ENCODE measurements around the gene PFN4.
A peak's percentile ranks its signal among the peaks of the same experiment; 100 is the strongest.
"Not testable (repeated sequence)": the region's sequence is repeated elsewhere in the genome, so short reads cannot be mapped to it uniquely, and the experiment has no call there.

Gene PFN4

GRCh38 chr2:24115057-24115456 lies 8.1 kb downstream of the PFN4 start:
- no peak for DNase-seq (ENCODE audit: insufficient read length, low spot score)

GRCh38 chr2:24111407-24111901 lies 11.7 kb downstream of the PFN4 start:
- FAIRE-seq (no peak), DNase-seq (ENCODE audit: insufficient read length, low spot score) (no peak)

More at GRCh38 chr2:24115057-24115456, 8.1 kb downstream of the PFN4 start:
- no peak for FAIRE-seq

DNA sequence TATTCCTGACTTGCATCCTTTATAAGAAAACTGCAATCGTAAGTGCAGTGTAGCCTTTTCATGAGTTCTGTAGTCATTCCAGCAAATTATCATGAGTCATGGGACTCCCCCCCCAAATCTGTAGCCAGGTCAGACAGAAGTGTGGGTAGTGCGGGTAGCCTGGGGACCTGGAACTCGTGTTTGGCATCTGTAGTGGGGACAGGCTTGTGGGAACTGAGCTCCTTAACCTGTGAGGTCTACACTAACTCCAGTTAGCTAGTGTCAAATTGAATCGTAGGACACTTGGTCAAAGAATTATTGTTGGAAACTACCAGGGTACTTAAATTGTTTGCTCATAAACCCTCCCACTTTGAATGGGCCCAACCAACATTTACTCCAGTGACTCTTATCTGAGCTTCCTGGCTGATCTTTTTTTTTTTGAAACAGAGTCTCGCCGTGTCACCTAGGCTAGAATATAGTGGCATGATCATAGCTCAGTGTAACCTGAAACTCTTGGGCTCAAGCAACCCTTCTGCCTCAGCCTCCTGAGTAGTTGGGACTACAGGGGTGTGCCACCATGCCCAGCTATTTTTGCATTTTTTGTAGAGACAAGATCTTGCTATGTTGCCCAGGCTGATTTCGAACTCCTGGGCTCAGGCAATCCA lies 12.4 kb downstream of the PFN4 start:
- DNase-seq (ENCODE audit: insufficient read length, low spot score) (no peak), FAIRE-seq (no peak)

- not testable (repeated sequence) for FAIRE-seq
These were observed 13.7 kb downstream of the PFN4 start for GRCh38 chr2:24109431-24109830.

GRCh38 chr2:24107336-24107735 lies 15.8 kb downstream of the PFN4 start:
- no peak for FAIRE-seq
- DNase-seq (ENCODE audit: insufficient read length, low spot score): no peak

More at GRCh38 chr2:24109431-24109830, 13.7 kb downstream of the PFN4 start:
- DNase-seq (ENCODE audit: insufficient read length, low spot score): not testable (repeated sequence)

DNA sequence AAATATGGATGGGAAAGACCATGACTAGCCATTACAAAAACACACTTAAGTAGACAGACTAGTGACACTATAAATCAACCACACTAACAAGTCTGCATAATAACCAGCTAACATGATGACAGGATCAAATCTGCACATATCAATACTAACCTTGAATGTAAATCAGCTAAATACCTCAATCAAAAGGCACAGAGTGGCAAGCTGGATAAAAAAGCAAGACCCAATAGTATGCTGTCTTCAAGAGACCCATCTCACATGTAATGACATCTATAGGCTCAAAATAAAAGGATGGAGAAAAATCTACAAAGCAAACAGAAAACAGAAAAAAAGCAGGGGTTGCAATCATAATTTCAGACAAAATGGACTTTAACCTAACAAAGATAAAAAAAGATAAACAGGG lies 16.3 kb downstream of the PFN4 start:
- FAIRE-seq: no peak
- DNase-seq (ENCODE audit: insufficient read length, low spot score): no peak

- no peak for FAIRE-seq
- no peak for DNase-seq (ENCODE audit: insufficient read length, low spot score)
These were observed 17.3 kb downstream of the PFN4 start for GRCh38 chr2:24105816-24106215.

DNA sequence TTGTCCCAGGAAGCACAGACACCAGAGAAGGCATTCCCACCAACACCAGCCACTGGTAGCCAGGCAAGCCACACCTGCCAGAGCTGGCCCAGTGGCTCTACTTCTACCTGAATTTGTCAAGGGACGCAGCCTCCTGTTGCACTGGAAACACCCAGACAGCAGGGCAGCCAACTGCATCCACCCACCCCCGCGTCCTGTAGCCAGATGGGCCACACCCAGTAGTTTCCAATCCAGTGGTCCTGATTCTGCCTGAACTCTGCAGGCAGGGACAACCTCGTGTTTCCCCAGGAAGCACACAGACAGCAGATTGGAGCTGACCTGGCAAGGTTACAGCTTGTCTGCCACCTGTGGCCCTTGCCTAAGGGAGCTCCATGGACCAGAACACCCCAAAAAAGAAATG lies 18.2 kb downstream of the PFN4 start:
- FAIRE-seq (no peak), DNase-seq (ENCODE audit: insufficient read length, low spot score) (no peak)

DNA sequence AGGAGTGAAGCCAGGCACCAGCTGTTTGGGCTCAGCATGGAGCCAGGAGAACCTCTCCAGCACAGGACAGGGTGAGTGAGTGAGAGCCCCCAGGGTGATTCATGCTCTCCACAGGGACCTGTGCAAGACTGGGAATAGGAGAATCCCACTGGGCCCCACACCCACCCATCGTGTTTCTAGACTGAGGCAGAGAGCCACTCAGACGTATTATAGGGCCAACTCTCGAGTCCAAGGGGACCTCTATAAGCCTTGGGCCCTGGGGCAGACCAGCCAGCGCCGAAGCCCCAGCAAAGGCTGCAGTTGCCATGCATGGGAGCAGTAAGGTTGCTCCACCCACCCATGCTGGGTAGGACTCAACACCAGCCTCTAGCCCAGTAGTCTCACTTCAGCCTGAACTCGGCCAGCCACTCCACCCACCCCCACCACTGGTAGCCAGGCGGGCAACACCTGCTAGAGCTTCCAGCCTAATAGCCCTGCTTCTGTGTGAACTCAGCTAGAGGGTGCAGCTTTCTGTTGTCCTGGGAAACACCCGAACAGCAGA lies 19.0 kb downstream of the PFN4 start:
- DNase-seq (ENCODE audit: insufficient read length, low spot score) (no peak), FAIRE-seq (no peak)

- no peak for DNase-seq (ENCODE audit: insufficient read length, low spot score)
- FAIRE-seq: no peak
These were observed 20.5 kb downstream of the PFN4 start for GRCh38 chr2:24102677-24103076.

- FAIRE-seq: no peak
- no peak for DNase-seq (ENCODE audit: insufficient read length, low spot score)
These were observed 21.1 kb downstream of the PFN4 start for GRCh38 chr2:24101992-24102391.

DNA sequence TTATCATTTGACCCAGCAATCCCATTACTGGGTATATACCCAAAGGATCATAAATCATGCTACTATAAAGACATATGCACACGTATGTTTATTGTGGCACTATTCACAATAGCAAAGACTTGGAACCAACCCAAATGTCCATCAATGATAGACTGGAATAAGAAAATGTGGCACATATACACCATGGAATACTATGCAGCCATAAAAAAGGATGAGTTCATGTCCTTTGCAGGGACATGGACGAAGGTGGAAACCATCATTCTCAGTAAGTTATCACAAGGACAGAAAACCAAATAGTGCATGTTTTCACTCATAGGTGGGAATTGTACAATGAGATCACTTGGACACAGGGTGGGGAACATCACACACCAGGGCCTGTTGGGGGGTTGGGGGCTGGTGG lies 22.4 kb downstream of the PFN4 start:
- FAIRE-seq: not testable (repeated sequence)

GRCh38 chr2:24095171-24095677 lies 27.9 kb downstream of the PFN4 start:
- not testable (repeated sequence) for DNase-seq (ENCODE audit: insufficient read length, low spot score); FAIRE-seq

More for the DNA sequence above, 22.4 kb downstream of the PFN4 start:
- DNase-seq (ENCODE audit: insufficient read length, low spot score): not testable (repeated sequence)

GRCh38 chr2:24093270-24093669 lies 29.9 kb downstream of the PFN4 start:
- not testable (repeated sequence) for DNase-seq (ENCODE audit: insufficient read length, low spot score); FAIRE-seq

DNA sequence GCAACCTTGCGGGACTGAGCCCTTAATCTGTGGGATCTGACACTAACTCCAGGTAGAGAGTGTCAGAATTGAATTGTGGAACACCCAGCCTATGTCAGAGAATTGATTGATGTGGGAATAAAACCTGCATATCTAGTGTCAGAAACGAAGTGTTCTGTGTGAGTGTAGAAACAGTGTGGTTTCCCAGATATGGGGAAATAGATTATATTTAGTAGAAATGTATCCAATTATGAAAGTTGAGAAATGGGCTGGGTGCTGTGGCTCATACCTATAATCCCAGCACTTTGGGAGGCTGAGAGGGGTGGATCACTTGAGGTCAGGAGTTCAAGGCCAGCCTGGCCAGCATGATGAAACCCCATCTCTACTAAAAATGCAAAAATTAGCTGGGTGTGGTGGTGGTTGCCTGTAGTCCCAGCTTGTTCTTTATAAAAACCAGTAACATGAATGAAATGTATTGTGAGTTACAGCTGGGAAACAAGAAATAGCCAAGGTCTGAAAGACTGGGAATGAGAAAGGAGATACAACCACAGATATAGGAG lies 34.2 kb downstream of the PFN4 start:
- FAIRE-seq (no peak), DNase-seq (ENCODE audit: insufficient read length, low spot score) (no peak)

- no peak for DNase-seq (ENCODE audit: insufficient read length, low spot score)
- no peak for FAIRE-seq
These were observed 36.1 kb downstream of the PFN4 start for GRCh38 chr2:24087032-24087431.

GRCh38 chr2:24086241-24086640 lies 36.9 kb downstream of the PFN4 start:
- no peak for FAIRE-seq
- no peak for DNase-seq (ENCODE audit: insufficient read length, low spot score)

GRCh38 chr2:24085200-24085489 lies 38.0 kb downstream of the PFN4 start:
- no peak for DNase-seq (ENCODE audit: insufficient read length, low spot score)
- no peak for FAIRE-seq

DNA sequence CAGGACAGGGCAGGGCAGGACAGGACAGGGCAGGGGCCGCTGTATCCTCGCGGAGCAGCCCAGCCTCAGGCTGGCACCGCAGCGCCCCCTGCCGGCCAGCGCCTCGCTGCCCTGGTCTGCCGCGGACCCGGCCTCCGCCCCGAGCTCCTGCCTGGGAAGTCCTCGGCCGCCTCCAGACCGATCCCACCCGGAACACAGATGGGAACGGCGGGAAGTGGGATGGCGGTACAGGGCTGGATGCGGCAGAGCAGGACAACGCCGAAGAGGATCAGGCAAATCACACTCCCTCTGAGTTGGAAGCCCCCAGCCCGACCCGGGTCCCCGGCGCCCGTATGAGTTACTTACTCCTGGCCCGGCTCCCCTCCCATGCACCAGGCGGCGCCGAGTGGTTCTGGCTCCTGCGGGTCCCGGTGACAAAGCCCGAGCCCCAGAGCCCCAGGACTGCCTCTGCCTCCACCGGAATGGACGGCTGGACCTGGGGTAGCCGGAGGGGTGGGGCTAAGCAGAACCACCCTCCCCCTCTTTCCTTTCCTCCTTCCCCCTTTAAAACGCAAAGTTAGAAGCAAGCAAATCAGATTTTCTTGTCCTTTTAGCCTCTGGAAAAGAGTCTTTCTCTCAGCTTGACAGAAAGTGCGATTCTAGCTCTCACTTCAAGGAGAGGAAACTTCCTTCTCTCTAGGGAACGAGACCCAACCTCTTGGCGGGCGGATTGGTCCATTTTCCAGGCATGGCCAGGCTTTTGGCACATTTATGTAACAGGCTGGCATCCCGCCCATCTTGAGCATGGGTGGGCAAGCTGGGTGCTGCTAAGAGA lies 38.5 kb downstream of the PFN4 start, which contains the start of gene TP53I3:
TSS of gene TP53I3 (minus strand) at position 449 of the 814 bp plus-strand sequence. CDS start 508 bp downstream, outside the sequence.
- FAIRE-seq (peak; percentile 79), DNase-seq (ENCODE audit: insufficient read length, low spot score) (peak; percentile 86)

DNA sequence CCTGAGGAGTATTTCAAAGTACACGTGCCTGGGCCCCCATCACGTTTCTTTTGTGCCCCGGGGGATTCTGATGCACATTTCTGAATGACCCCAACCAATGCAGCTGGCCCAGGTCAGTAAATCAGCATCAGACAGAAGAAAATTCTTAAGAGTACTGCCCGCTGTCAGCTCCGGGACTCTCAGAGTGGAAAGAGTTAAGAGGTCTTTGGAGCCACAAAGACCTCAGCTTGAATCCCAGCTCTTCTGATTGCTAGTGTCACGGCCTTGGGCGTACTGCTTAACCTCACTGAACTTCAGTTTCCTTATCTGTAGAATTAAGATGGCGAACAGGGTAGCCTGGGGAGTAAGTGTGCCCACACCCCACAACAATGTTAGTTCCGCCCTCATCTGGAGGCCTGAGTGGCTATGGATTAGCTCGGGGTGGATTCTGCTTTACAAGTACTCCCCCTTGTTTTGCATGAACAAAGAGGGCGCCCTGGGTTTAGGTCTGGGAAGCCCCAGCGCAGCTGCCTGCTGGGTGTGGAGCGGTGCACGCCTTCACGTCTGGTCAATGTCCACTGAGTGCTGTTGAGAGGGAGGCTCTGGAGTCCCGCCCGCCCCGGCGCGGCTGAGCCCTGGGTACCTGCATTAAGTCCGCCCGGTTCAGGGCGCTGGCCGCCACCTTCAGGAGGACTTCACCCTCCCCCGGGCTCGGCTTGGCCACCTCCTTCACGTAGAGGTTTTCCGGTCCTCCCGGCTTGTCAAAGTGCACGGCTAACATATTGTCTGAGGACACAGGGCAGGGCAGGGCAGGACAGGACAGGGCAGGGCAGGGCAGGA lies 39.4 kb downstream of the PFN4 start:
- peak; percentile 62 for DNase-seq (ENCODE audit: insufficient read length, low spot score)
- peak; percentile 64 for FAIRE-seq
